HCT116 (cell line): ENCODE data around the gene RTF2. TPM values are rescaled to one million over a fixed set of nuclear protein-coding genes. Genes with fewer than 3 reads are reported as not detected.

Experiments used
- ATAC-seq: fragments of 200-7000 bp; cut with Tn5 transposase; 2 replicates; pipeline ENCODE4 v1.9.1; 2020; ENCODE audit warnings: mild to moderate bottlenecking, moderate library complexity
- BruUV-seq: library from RNA; stranded (reverse); fragments of 400-500 nt; replicated peaks from 2 replicates; lab custom pipeline; 2021; lab: Mats Ljungman, UMichigan
- CTCF ChIA-PET: fragments of 300-600 bp; sonication (Branson Sonifier 250); formaldehyde crosslinking; loops from one replicate; lab custom pipeline; 2021; ENCODE audit warnings: antibody characterized with exemption; lab: Charles Lee
- POLR2A ChIA-PET: fragments of 300-600, 350-600 bp; sonication (Branson Sonifier 250); formaldehyde crosslinking; loops from one replicate; lab custom pipeline; 2021; ENCODE audit warnings: antibody characterized with exemption; lab: Charles Lee
- RAD21 ChIA-PET, 2 experiments: fragments of 300-600 bp; sonication (Branson Sonifier 250); formaldehyde crosslinking; loops; one replicate each; lab custom pipeline; 2023; ENCODE audit warnings: low total read pairs in 2 of 2; ENCODE audit not compliant: uncharacterized antibody in 2 of 2, unreplicated experiment in 2 of 2, low non-redundant PET in 1 of 2; lab: Charles Lee
- DNase-seq: peaks from one replicate; pipeline ENCODE4 v3.0.0-alpha.2; 2010; ENCODE audit warnings: low read depth, low spot score
- H2AFZ ChIP-seq: fragments of 200-600 bp; shearing (Covaris generic), sonication (generic); 2 replicates; pipeline ENCODE4 v1.6.1; 2017; ENCODE audit warnings: low read depth, mixed run types, mixed read lengths, antibody characterized with exemption, low read length; ENCODE audit not compliant: poor library complexity, severe bottlenecking
- H3K27ac ChIP-seq: 2 replicates; pipeline ENCODE4 v1.5.1; 2012; ENCODE audit warnings: low read depth, low read length
- H3K27me3 ChIP-seq: fragments of 200-600 bp; sonication (generic); 2 replicates; pipeline ENCODE4 v1.6.1; 2016; ENCODE audit warnings: mixed run types, low read length, mixed read lengths; ENCODE audit not compliant: insufficient read depth
- H3K36me3 ChIP-seq, 2 experiments: fragments of 200-500 bp in 1 of 2; fragments of 200-600 bp in 1 of 2; sonication (Bioruptor generic) in 1 of 2; sonication (generic) in 1 of 2; 2 replicates each; pipeline versions ENCODE4 v1.5.1 to v1.6.1; 2014 to 2016; ENCODE audit warnings: low read length in 2 of 2, inconsistent platforms in 1 of 2, mixed read lengths in 1 of 2, mixed run types in 1 of 2; ENCODE audit not compliant: insufficient read depth in 2 of 2, control insufficient read depth in 1 of 2
- H3K4me1 ChIP-seq, 2 experiments: fragments of 200-600 bp in 1 of 2; sonication (generic) in 1 of 2; 2 replicates each; pipeline versions ENCODE4 v1.5.1 to v1.6.1; 2012 to 2017; ENCODE audit warnings: low read length in 2 of 2, inconsistent platforms in 1 of 2, mild to moderate bottlenecking in 1 of 2, mixed read lengths in 1 of 2, mixed run types in 1 of 2, moderate library complexity in 1 of 2; ENCODE audit not compliant: insufficient read depth in 2 of 2, control insufficient read depth in 1 of 2
- H3K4me2 ChIP-seq: fragments of 200-600 bp; sonication (generic); 2 replicates; pipeline ENCODE4 v1.6.1; 2017; ENCODE audit warnings: mixed run types, low read length, mixed read lengths
- H3K4me3 ChIP-seq, 2 experiments: fragments of 200-600 bp in 1 of 2; sonication (generic) in 1 of 2; replicated peaks in 1 of 2; 2 replicates each; pipeline ENCODE4 v1.5.1; 2011 to 2016; ENCODE audit warnings: low read length in 2 of 2, control low read depth in 1 of 2, low read depth in 1 of 2, mild to moderate bottlenecking in 1 of 2, mixed read lengths in 1 of 2, mixed run types in 1 of 2
- H3K79me2 ChIP-seq: fragments of 200-600 bp; sonication (generic); 2 replicates; pipeline ENCODE4 v1.6.1; 2017; ENCODE audit warnings: mild to moderate bottlenecking, mixed run types, low read length, moderate library complexity, mixed read lengths; ENCODE audit not compliant: insufficient read depth
- H3K9ac ChIP-seq: fragments of 200-600 bp; sonication (generic); 2 replicates; pipeline ENCODE4 v1.6.1; 2016; ENCODE audit warnings: low read length, mixed read lengths
- H3K9me2 ChIP-seq: fragments of 200-600 bp; sonication (generic), shearing (Covaris generic); 2 replicates; pipeline ENCODE4 v1.6.1; 2017; ENCODE audit warnings: mixed run types, mild to moderate bottlenecking, moderate library complexity; ENCODE audit not compliant: insufficient read depth
- H3K9me3 ChIP-seq, 2 experiments: fragments of 200-500 bp in 1 of 2; fragments of 200-600 bp in 1 of 2; sonication (Bioruptor generic) in 1 of 2; sonication (generic) in 1 of 2; 2 replicates each; pipeline ENCODE4 v1.6.1; 2014 to 2017; ENCODE audit warnings: low read length in 2 of 2, mixed read lengths in 2 of 2, inconsistent platforms in 1 of 2, low read depth in 1 of 2, mild to moderate bottlenecking in 1 of 2, mixed run types in 1 of 2, moderate library complexity in 1 of 2; ENCODE audit not compliant: control insufficient read depth in 1 of 2, insufficient read depth in 1 of 2
- H4K20me1 ChIP-seq: fragments of 200-600 bp; sonication (generic), shearing (Covaris generic); 2 replicates; pipeline ENCODE4 v1.6.1; 2017; ENCODE audit warnings: mixed run types, mild to moderate bottlenecking, moderate library complexity; ENCODE audit not compliant: insufficient read depth
- CBX3 ChIP-seq: IDR thresholded peaks from 2 replicates; pipeline ENCODE4 v1.6.1; 2012; ENCODE audit warnings: low read depth
- CTCF ChIP-seq, 3 experiments: fragments of 200-600 bp in 1 of 3; sonication (generic) in 1 of 3; IDR thresholded peaks in 2 of 3; conservative IDR thresholded peaks in 1 of 3; 2 replicates each; pipeline ENCODE4 v1.5.1; 2012 to 2017; ENCODE audit warnings: low read depth in 2 of 3, low read length in 2 of 3, antibody characterized with exemption in 1 of 3, borderline replicate concordance in 1 of 3, control low read depth in 1 of 3, mild to moderate bottlenecking in 1 of 3, mixed read lengths in 1 of 3, mixed run types in 1 of 3, moderate library complexity in 1 of 3; ENCODE audit not compliant: insufficient read depth in 1 of 3
- EGR1 ChIP-seq: IDR thresholded peaks from 2 replicates; pipeline ENCODE4 v1.6.1; 2012; ENCODE audit warnings: low read depth
- EZH2 ChIP-seq: fragments of 200-600 bp; sonication (generic); IDR thresholded peaks from 2 replicates; pipeline ENCODE4 v1.6.1; 2017; ENCODE audit warnings: antibody characterized with exemption, mixed run types
- FOSL1 ChIP-seq: IDR thresholded peaks from 2 replicates; pipeline ENCODE4 v1.6.1; 2012; ENCODE audit warnings: low read depth
- JUND ChIP-seq: IDR thresholded peaks from 2 replicates; pipeline ENCODE4 v1.6.1; 2012
- RAD21 ChIP-seq: IDR thresholded peaks from 2 replicates; pipeline ENCODE4 v1.6.1; 2012; ENCODE audit warnings: low read depth, mild to moderate bottlenecking
- SRF ChIP-seq: IDR thresholded peaks from 2 replicates; pipeline ENCODE4 v1.6.1; 2012; ENCODE audit warnings: low read depth
- TCF7L2 ChIP-seq: IDR thresholded peaks from 2 replicates; pipeline ENCODE4 v1.7.0; 2011; ENCODE audit warnings: borderline replicate concordance, inconsistent platforms; ENCODE audit not compliant: insufficient read depth, insufficient read length; ENCODE audit errors: extremely low read depth
- YY1 ChIP-seq: IDR thresholded peaks from 2 replicates; pipeline ENCODE4 v1.6.1; 2011; ENCODE audit warnings: low read length, low read depth, moderate library complexity, mild to moderate bottlenecking; ENCODE audit not compliant: insufficient replicate concordance; ENCODE audit errors: extremely low read depth
- ZBTB33 ChIP-seq: IDR thresholded peaks from 2 replicates; pipeline ENCODE4 v1.6.1; 2011; ENCODE audit warnings: mild to moderate bottlenecking, low read length, moderate library complexity; ENCODE audit not compliant: insufficient replicate concordance; ENCODE audit errors: extremely low read depth
- intact Hi-C: fragments of 100-400 bp; cut with micrococcal nuclease; formaldehyde crosslinking; loops from 2 replicates; pipeline ENCODE4 v1.10.0; 2022
- total RNA-seq: library from RNA; stranded (reverse); gene quantifications from one replicate; pipeline ENCODE4 v1.2.1, GENCODE V29; 2021; ENCODE audit not compliant: unreplicated experiment

The RTF2 gene
- total RNA-seq, 1 experiment from 2014 or later = 73.8 TPM

- ATAC-seq = no peak
- ChIA-PET RAD21 (no interaction called here), POLR2A (no interaction called here)
- H3K4me3 ChIP-seq = no peak overlapping the region
- no peaks in the 10 kb centered on the region for H4K20me1 ChIP-seq
- no peaks in the 10 kb centered on the region for H3K9me2 ChIP-seq
- intact Hi-C loops = no loop called here
- H3K9ac ChIP-seq = no peak overlapping the region
- no peaks in the 10 kb centered on the region for H3K27me3 ChIP-seq
- H3K27ac ChIP-seq = no peak overlapping the region
- TF ChIP-seq SRF (no peak), RAD21 (no peak), EZH2 (no peak), CBX3 (no peak), EGR1 (no peak), ZBTB33 (no peak), CTCF (IDR thresholded peaks at IDR 0.05 in 2 of 3, conservative IDR thresholded peaks at IDR 0.05 in 1 of 3; ENCODE audit: borderline replicate concordance in 1 of 3, insufficient read depth in 1 of 3, low read depth in 2 of 3, low read length in 2 of 3) (no peak), FOSL1 (no peak), JUND (no peak), YY1 (no peak), TCF7L2 (no peak)
- TF ChIP-seq, all 23 proteins: peak for 0
- Histone ChIP-seq H3K4me2 (no peak overlapping the region), H3K36me3 (no peaks in the 10 kb centered on the region), H3K9me3 (no peaks in the 10 kb centered on the region), H3K4me1 (peaks cover 0 to 11% of the 10 kb centered on the region in 2 experiments; a peak in 2 of 4 replicates), H2AFZ (no peak overlapping the region), H3K79me2 (no peaks in the 10 kb centered on the region)
- CTCF ChIA-PET = no interaction called here
- no TSS peak for BruUV-seq
- DNase-seq = no peak
These were observed 37.0 kb upstream of the RTF2 start for GRCh38 chr20:56431471-56431870.
